T1000 (cell line): ENCODE results near the gene PLCXD1.
"Not testable (repeated sequence)": the region's sequence is repeated elsewhere in the genome, so short reads cannot be mapped to it uniquely, and the experiment has no call there.

Source experiments
- DNase-seq: peaks from one replicate; lab custom pipeline; 2025; ENCODE audit warnings: mixed read lengths; lab: John Stamatoyannopoulos, UW

The PLCXD1 gene

GRCh38 chrX:281166-281999 lies at the start of gene PLCXD1:
Gene PLCXD1 (plus strand): TSS chrX:281381. CDS start chrX:284188, 2,807 bp downstream.
- no peak for DNase-seq

GRCh38 chrX:231637-232277 lies 49.4 kb upstream of the PLCXD1 start:
- not testable (repeated sequence) for DNase-seq

DNA sequence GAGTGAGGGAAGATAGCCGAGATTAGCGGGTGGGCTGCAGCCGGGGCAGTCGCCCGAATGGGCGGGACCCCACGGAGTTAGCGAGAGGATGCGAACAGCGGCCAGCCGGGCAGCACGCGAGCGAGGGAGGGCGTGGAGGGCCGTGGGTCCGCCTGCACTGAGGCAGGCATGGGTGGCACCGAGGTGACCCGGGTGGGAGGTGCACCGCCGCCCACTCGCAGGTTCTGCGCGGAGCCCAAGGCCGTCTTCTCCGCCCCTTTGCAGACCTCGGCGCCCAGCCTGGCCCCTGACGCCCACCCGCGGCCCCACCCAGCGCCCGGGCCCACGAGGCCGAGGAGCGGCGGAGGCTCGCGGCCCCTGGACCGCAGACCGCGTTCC lies 48.9 kb upstream of the PLCXD1 start:
- not testable (repeated sequence) for DNase-seq

DNA sequence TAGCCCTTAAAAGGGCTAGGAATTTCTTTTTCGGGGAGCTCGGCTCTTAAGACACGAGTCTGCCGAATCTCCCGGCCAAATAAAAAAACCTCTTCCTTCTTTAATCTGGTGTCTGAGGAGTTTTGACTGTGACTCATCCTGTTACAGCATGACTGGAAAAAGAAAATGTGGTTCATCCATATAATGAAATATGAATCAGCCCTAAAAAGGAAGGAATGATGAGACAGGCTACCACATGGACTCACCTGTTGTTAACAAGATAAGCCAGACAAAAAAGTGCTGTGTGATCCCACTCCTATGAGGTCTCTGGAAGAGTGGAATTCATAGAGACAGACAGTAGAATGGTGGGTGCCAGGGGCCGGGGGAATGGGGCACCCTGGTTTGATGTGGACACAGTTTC lies 45.0 kb upstream of the PLCXD1 start:
- not testable (repeated sequence) for DNase-seq

DNA sequence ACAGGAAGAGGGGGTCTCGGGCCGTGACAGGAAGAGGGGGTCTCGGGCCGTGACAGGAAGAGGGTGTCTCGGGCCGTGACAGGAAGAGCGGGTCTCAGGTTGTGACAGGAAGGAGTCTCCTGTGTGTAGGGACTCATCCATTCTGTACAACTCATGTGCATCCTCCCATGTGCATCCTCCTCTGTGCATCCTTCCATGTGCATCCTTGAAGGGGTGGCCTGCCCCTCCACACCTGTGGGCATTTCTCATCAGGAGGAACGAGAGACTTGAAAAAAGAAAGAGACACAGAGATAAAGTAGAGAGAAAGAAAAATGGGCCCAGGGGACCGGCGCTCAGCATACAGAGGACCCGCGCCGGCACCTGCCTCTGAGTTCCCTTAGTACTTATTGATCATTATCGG lies 30.2 kb upstream of the PLCXD1 start:
- no peak for DNase-seq

DNA sequence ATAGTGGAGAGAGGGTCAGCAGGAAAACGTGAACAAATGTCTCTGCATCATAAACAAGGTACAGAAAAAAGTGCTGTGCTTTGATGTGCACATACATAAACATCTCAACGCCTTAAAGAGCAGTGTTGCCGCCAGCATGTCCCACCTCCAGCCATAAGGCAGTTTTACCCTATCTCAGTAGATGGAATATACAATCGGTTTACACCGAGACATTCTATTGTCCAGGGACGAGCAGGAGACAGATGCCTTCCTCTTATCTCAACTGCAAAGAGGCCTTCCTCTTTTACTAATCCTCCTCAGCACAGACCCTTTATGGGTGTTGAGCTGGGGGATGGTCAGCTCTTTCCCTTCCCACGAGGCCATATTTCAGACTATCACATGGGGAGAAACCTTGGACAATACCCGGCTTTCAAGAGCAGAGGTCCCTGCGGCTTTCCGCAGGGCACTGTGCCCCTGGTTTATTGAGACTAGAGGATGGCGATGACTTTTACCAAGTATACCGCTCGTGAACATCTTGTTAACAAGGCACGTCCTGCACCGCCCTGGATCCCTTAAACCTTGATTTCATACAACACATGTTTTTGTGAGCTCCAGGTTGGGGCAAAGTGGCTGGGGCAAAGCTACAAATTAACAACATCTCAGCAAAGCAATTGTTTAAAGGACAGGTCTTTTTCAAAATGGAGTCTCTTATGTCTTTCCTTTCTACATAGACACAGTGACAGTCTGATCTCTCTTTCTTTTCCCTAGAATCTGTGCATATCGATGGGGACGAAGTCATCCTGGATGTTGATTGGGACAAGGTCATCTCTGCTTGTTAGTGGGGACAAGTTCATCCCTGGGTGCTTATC lies 29.6 kb upstream of the PLCXD1 start:
- not testable (repeated sequence) for DNase-seq

GRCh38 chrX:252244-252956 lies 28.8 kb upstream of the PLCXD1 start:
- no peak for DNase-seq

DNA sequence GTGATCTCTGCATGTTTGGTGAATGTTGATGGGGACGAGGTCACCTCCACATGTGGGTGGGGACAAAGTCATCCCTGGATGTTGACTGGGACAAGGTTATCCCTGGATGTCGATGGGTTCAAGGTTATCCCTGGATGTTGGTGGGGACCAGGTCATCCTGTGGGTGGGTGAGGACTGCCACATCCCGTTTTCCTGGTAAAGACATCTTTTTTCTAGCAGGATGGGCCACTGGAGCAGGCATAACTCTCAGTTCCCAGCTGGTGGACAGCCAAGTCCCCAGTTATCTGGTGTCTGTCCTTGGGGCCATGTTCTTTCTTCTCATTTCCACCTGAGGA lies 28.3 kb upstream of the PLCXD1 start:
- DNase-seq = no peak

GRCh38 chrX:253451-254297 lies 27.5 kb upstream of the PLCXD1 start:
- DNase-seq = no peak

DNA sequence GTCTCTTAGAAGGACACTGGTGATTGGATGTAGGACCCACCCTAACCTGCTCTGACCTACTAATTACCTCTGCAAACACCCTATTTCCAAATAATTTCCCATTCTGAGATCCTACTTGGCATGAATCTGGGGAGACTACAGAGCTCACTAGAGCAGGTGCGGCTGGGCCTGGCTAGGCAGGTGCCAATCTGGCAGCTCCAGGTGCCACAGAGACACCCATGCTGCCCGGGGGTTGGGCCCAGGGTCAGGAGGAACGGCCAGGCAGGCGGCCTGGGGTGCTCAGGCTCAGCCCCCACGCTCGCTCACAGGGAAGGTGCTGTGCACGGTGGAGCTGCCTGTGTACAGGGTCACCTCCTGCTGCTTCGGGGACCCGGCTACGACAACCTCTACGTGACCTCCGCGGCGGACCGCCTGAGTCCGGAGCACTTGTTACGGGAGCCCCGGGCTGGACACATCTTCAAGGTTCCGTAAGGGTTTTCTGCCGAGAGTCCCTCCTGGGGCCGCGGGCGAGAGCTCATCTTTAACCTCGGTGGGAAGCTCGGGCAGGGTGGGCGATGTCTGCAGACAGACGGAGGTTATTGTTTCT lies 26.5 kb upstream of the PLCXD1 start:
- DNase-seq = no peak

GRCh38 chrX:255923-256331 lies 25.3 kb upstream of the PLCXD1 start:
- DNase-seq = no peak

GRCh38 chrX:257054-257453 lies 24.1 kb upstream of the PLCXD1 start:
- DNase-seq = not testable (repeated sequence)

DNA sequence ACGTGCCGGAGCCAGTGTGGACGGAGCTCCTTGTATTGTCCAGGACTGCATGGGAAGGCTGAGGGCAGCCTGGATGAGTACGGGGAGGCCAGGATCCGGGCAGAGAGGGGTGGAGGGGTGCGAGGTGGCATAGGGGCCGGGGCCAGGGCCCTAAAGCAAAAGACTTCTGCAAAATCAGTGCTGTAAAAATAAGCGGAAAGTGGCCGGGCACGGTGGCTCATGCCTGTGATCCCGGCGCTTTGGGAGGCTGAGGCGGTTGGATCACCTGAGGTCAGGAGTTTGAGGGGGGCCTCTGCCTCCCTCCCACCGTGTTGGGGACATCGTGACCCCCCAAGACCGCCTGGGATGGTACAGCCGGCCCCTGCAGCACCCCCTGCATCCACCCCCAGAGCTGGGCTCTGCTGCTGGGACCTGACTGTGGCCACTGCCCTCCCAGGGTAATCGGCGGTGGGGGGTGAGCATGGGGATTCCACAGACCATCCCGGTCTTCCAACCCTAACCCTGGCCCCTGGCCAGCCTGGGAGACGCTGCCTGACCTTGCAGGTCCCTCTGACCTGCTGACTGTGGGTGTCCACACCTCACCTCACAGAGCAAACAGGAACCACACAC lies 23.4 kb upstream of the PLCXD1 start:
- DNase-seq = no peak

- no peak for DNase-seq
Observed at GRCh38 chrX:258291-259040, 22.7 kb upstream of the PLCXD1 start.

- DNase-seq = no peak
Observed at GRCh38 chrX:259692-260355, 21.4 kb upstream of the PLCXD1 start.

DNA sequence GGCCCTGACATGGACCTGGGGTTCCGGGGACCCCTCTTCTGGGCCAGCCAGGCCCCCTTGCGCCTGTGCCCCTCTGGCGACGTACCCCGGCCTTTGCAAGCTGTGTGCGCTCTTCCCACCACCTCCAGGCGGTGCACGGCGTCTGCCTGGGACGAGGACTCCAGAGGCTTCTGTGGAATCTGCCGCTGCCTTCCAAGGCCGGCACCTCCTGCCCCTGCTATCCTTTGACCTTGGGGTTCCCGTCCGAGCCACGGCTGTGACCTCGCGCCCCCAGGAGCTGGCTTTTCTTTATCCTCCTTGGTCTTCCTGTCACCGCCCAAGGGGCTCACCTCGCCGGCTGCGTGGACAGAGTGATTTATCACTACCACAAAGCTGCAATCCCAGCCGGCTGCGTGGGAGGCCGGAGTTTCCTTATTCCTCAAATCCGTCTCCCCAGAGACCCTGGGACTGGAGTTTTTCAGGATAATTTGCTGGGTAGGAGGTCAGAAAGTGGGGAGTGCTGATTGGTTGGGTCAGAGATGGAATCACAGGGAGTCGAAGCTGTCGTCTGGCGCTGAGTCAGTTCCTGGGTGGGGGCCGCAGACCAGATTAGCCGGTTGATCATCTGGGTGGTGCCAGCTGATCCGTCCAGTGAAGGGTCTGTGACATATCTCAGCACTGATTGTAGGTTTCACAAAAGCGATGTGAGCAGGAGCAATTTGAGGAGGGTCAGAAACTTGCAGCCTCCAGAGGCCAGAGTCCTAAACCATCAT lies 19.8 kb upstream of the PLCXD1 start:
- DNase-seq = no peak

DNA sequence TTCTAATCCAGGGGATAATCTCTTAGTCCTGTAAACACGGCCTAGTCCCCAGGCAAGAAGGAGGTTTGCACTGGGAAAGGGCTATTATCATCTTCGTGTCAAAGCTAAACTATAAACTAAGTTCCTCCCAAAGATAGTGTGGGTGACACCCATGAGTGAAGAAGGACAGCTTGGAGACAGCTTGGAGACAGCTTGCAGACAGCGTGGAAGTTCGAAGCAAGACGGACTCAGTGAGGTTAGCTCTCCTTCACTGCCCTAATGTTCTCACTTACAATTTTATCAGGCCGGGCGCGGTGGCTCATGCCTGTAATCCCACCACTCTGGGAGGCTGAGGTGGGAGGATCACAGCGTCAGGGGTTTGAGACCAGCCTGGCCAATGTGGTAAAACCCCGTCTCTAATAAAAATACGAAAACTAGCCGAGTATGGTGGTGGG lies 19.2 kb upstream of the PLCXD1 start:
- no peak for DNase-seq

DNA sequence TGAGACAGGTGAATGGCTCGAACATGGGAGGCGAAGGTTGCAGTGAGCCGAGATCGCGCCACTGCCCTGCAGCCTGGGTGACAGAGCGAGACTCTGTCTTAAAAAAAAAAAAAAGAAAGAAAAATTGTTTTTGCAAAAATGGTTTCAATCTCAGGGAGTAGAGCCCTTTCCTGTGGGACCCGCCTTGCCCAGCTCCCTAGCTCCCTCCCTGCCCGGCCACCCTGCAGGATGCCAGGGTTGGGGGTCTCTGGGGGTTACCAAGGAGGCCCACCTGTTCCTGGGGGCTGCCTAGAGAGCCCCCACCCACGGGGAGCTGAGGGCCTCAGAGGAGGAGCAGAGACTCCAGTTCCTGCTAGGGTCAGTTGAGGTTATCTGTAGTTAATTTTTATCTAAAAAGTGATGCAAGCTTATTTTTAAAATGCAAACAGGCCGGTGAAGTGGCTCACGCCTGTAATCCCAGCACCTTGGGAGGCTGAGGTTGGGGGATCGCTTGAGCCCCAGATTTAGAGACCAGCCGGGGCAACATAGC lies 18.7 kb upstream of the PLCXD1 start:
- DNase-seq = no peak
